DND-41 (cell line): ENCODE data around the gene SRSF3.

Experiments used
- CTCF ChIP-seq: IDR thresholded peaks from 2 replicates; pipeline ENCODE4 v1.5.1; 2012; ENCODE audit warnings: borderline replicate concordance, low read length, moderate library complexity, mild to moderate bottlenecking; ENCODE audit not compliant: poor library complexity, severe bottlenecking; ENCODE audit errors: extremely low read depth
- EZH2 ChIP-seq: IDR thresholded peaks from 3 replicates; pipeline ENCODE4 v1.6.1; 2012; ENCODE audit warnings: borderline replicate concordance, low read depth, mild to moderate bottlenecking, moderate library complexity, low read length, inconsistent platforms; ENCODE audit not compliant: severe bottlenecking

- TF ChIP-seq CTCF (no peak), EZH2 (no peak)
Measured at GRCh38 chr6:36609582-36609981, 15.4 kb downstream of the SRSF3 start.
